Suprapubic skin (tissue), 3 donors: Measurements from ENCODE around the gene MED25.

Experiments
- EP300 ChIP-seq: sonication (generic); formaldehyde crosslinking; IDR thresholded peaks from one replicate; pipeline ENCODE4 v1.6.1; 2017; ENCODE audit warnings: antibody characterized with exemption
- POLR2A ChIP-seq, 2 donors: fragments of 450-650 bp; IDR thresholded peaks; one replicate each; pipeline ENCODE4 v1.6.1; 2017; ENCODE audit warnings: antibody characterized with exemption in 2 of 2, mild to moderate bottlenecking in 2 of 2, moderate library complexity in 2 of 2
- TF ChIP-seq, protein P1 (sequence below), 2 donors: fragments of 200-600 bp in 1 of 2; fragments of 450-650 bp in 1 of 2; sonication (generic) in 1 of 2; IDR thresholded peaks; one replicate each; pipeline ENCODE4 v1.5.1; 2016 to 2019; ENCODE audit warnings: antibody characterized with exemption in 2 of 2, mild to moderate bottlenecking in 1 of 2, moderate library complexity in 1 of 2

DNA sequence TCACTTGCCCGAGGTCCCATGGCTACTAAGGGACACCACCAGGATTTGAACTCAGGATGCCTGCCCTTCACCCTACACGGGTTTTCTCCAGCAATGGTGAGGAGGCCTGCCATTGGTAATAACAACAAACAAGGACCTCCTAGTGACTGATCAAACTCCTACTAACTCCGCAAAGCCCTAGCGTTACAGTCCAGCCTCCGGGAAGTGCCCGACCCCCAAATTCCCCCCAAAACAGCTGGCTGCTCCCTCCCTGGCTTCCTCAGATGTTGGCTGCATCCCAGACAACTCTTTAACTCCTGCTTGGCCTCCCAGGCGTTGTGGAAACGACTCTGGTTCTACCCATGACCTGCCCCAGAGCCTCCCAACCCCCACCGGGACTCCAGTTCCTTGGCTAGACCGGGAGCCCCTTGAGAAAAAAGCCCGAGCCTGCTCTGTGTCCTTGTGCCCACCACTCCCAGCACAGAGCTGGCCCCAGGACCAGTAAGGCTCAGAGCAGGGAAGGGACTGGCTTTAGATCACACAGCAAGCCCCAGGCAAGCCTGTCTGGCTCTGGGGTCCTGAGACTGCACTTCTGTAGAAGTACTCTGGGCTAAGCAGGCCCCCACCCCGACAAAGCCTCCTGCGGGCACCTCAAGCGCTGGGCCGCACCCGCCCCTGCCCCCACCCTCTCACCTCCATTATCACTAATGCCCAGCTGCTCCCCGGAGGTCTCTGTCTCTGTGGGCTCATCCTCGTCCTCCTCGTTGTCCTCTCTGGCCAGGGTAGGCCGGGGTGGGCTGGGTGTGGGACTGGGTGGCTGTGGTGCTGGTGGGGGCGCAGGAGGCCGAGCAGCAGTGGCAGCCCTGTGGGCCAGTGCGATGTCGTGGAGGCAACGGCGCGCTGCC, 54.4 kb downstream of the MED25 start:
- TF ChIP-seq, protein P1, sequence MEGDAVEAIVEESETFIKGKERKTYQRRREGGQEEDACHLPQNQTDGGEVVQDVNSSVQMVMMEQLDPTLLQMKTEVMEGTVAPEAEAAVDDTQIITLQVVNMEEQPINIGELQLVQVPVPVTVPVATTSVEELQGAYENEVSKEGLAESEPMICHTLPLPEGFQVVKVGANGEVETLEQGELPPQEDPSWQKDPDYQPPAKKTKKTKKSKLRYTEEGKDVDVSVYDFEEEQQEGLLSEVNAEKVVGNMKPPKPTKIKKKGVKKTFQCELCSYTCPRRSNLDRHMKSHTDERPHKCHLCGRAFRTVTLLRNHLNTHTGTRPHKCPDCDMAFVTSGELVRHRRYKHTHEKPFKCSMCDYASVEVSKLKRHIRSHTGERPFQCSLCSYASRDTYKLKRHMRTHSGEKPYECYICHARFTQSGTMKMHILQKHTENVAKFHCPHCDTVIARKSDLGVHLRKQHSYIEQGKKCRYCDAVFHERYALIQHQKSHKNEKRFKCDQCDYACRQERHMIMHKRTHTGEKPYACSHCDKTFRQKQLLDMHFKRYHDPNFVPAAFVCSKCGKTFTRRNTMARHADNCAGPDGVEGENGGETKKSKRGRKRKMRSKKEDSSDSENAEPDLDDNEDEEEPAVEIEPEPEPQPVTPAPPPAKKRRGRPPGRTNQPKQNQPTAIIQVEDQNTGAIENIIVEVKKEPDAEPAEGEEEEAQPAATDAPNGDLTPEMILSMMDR (IDR thresholded peaks at IDR 0.05): no peak
- no peak for TF ChIP-seq EP300
- TF ChIP-seq POLR2A (IDR thresholded peaks at IDR 0.05): no peak
